Neuronal stem cell (in vitro differentiated cells): ENCODE data around the gene PRPH.

Source experiments
- DNase-seq: peaks from one replicate; pipeline ENCODE4 v3.0.0-alpha.2; 2013; ENCODE audit warnings: low spot score
- H2AFZ ChIP-seq: one replicate; pipeline ENCODE4 v1.6.1; 2013; ENCODE audit warnings: mild to moderate bottlenecking, low read length, inconsistent platforms
- H2AK5ac ChIP-seq: 2 replicates; pipeline ENCODE4 v1.6.1; 2013; ENCODE audit warnings: low read depth, mild to moderate bottlenecking, inconsistent platforms, low read length, moderate library complexity, mixed read lengths
- H2BK120ac ChIP-seq: 2 replicates; pipeline ENCODE4 v1.6.1; 2013; ENCODE audit warnings: low read depth, mild to moderate bottlenecking, inconsistent platforms, low read length, moderate library complexity, mixed read lengths
- H2BK12ac ChIP-seq: one replicate; pipeline ENCODE4 v1.6.1; 2013; ENCODE audit warnings: low read length, inconsistent platforms
- H2BK15ac ChIP-seq: 2 replicates; pipeline ENCODE4 v1.6.1; 2013; ENCODE audit warnings: mild to moderate bottlenecking, low read length, inconsistent platforms, mixed read lengths
- H2BK5ac ChIP-seq: one replicate; pipeline ENCODE4 v1.6.1; 2013; ENCODE audit warnings: inconsistent platforms, mild to moderate bottlenecking, low read length, moderate library complexity
- H3K14ac ChIP-seq: one replicate; pipeline ENCODE4 v1.6.1; 2013; ENCODE audit warnings: low read length, inconsistent platforms
- H3K18ac ChIP-seq: 2 replicates; pipeline ENCODE4 v1.6.1; 2013; ENCODE audit warnings: low read length, inconsistent platforms
- H3K23ac ChIP-seq: 2 replicates; pipeline ENCODE4 v1.6.1; 2013; ENCODE audit warnings: low read depth, mild to moderate bottlenecking, mixed read lengths, low read length, inconsistent platforms; ENCODE audit not compliant: poor library complexity
- H3K27ac ChIP-seq: replicated peaks from 3 replicates; pipeline ENCODE4 v1.5.1; 2013; ENCODE audit warnings: low read length, inconsistent platforms
- H3K27me3 ChIP-seq, 3 experiments: 2 replicates each; pipeline ENCODE4 v1.6.1; 2013; ENCODE audit warnings: low read length in 3 of 3, mild to moderate bottlenecking in 2 of 3, inconsistent platforms in 1 of 3, low read depth in 1 of 3, mixed read lengths in 1 of 3, moderate library complexity in 1 of 3; ENCODE audit not compliant: control insufficient read depth in 3 of 3, insufficient read depth in 3 of 3
- H3K36me3 ChIP-seq, 2 donors: replicated peaks in 1 of 2; 2 replicates each; pipeline ENCODE4 v1.6.1; 2013; ENCODE audit warnings: low read length in 2 of 2; ENCODE audit not compliant: control insufficient read depth in 2 of 2, insufficient read depth in 2 of 2
- H3K4ac ChIP-seq: 2 replicates; pipeline ENCODE4 v1.6.1; 2013; ENCODE audit warnings: inconsistent platforms, mild to moderate bottlenecking, low read length, moderate library complexity
- H3K4me1 ChIP-seq, 2 donors: 1 replicate in 1 of 2; 2 replicates in 1 of 2; pipeline ENCODE4 v1.6.1; 2013; ENCODE audit warnings: low read length in 2 of 2, low read depth in 1 of 2; ENCODE audit not compliant: control insufficient read depth in 2 of 2, insufficient read depth in 1 of 2
- H3K4me2 ChIP-seq: one replicate; pipeline ENCODE4 v1.6.1; 2013; ENCODE audit warnings: mild to moderate bottlenecking, low read length, inconsistent platforms; ENCODE audit not compliant: insufficient read depth, poor library complexity, severe bottlenecking
- H3K4me3 ChIP-seq, 2 donors: 2 replicates each; pipeline ENCODE4 v1.5.1; 2013; ENCODE audit warnings: low read length in 2 of 2, mild to moderate bottlenecking in 2 of 2, inconsistent platforms in 1 of 2, moderate library complexity in 1 of 2
- H3K79me1 ChIP-seq: one replicate; pipeline ENCODE4 v1.6.1; 2013; ENCODE audit warnings: low read depth, mild to moderate bottlenecking, inconsistent platforms, low read length, moderate library complexity
- H3K9ac ChIP-seq: one replicate; pipeline ENCODE4 v1.6.1; 2013; ENCODE audit warnings: mild to moderate bottlenecking, low read depth, low read length, inconsistent platforms; ENCODE audit not compliant: poor library complexity
- H3K9me3 ChIP-seq, 2 donors: replicated peaks in 1 of 2; 2 replicates each; pipeline versions ENCODE3 to v1.6.1; 2013; ENCODE audit warnings: low read length in 2 of 2, mild to moderate bottlenecking in 2 of 2, inconsistent platforms in 1 of 2, low read depth in 1 of 2, mixed read lengths in 1 of 2, moderate library complexity in 1 of 2; ENCODE audit not compliant: control insufficient read depth in 2 of 2, insufficient read depth in 1 of 2
- H4K8ac ChIP-seq: one replicate; pipeline ENCODE4 v1.6.1; 2013; ENCODE audit warnings: low read depth, mild to moderate bottlenecking, inconsistent platforms, low read length, moderate library complexity
- H4K91ac ChIP-seq: one replicate; pipeline ENCODE4 v1.6.1; 2013; ENCODE audit warnings: low read length, low read depth, mild to moderate bottlenecking, inconsistent platforms; ENCODE audit not compliant: poor library complexity
- WGBS, 2 donors: extraction: QIAGEN DNeasy Blood & Tissue Kit; methylation state at CpG; one replicate each; pipeline ENCODE4 v1.1.7; 2013; ENCODE audit warnings: missing lambda C conversion rate in 2 of 2, mixed read lengths in 1 of 2; ENCODE audit not compliant: insufficient read length in 2 of 2, insufficient replicate concordance in 1 of 2; ENCODE audit errors: extremely low coverage in 2 of 2; 5-methylcytosine and 5-hydroxymethylcytosine counted together

The PRPH gene

DNA sequence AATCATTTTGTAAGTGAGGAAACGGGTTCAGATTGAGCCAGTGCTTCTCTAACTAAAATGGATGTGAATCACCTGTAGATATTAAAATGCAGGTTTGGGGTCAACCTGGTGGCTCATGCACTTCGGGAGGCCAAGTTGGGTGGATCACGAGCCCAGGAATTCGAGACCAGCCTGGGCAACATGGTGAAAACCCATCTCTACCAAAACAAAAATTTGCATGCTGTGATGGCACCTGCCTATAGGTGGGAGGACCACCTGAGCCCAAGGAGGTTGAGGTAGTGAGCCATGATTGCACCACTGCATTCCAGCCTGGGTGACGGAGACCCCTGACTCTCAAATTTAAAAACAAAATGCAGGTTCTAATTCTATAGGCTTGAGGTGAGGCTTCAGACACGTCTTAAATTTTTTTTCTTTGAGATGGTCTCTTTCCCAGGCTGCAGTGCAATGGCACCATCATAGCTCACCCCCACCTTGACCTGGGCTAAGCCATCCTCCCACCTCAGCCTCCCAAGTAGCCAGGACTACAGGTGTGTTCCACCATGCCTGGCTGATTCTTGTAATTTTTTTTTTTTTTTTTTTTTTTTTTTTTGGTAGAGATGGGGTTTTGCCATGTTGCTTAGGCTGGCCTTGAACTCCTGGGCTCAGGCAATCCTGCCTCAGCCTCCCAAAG lies 21.1 kb upstream of the PRPH start:
- H2AFZ ChIP-seq = no peak overlapping the region
- no peaks in the 10 kb centered on the region for H3K9me3 ChIP-seq
- H3K79me1 ChIP-seq = no peaks in the 10 kb centered on the region
- H3K18ac ChIP-seq = no peak overlapping the region
- H3K4me3 ChIP-seq = no peak overlapping the region
- WGBS, 2 donors = no CpG with 5 or more reads among the region's 6 CpGs
- H3K4me2 ChIP-seq = no peak overlapping the region
- no peak overlapping the region for H2AK5ac ChIP-seq
- no peak overlapping the region for H4K8ac ChIP-seq
- DNase-seq = no peak
- no peak overlapping the region for H2BK15ac ChIP-seq
- peaks cover 0 to 11% (median 0%) of the 10 kb centered on the region in 3 experiments for H3K27me3 ChIP-seq
- H3K9ac ChIP-seq = no peak overlapping the region
- no peak overlapping the region for H2BK5ac ChIP-seq
- no peak overlapping the region for H3K23ac ChIP-seq
- H3K27ac ChIP-seq = no peak overlapping the region
- no peak overlapping the region for H3K4ac ChIP-seq
- H4K91ac ChIP-seq = no peak overlapping the region
- H3K36me3 ChIP-seq = peaks cover 16 to 31% of the 10 kb centered on the region in 2 donors
- H2BK120ac ChIP-seq = no peak overlapping the region
- no peak overlapping the region for H2BK12ac ChIP-seq
- no peak overlapping the region for H3K14ac ChIP-seq
- peaks cover 4 to 15% of the 10 kb centered on the region in 2 donors for H3K4me1 ChIP-seq

DNA sequence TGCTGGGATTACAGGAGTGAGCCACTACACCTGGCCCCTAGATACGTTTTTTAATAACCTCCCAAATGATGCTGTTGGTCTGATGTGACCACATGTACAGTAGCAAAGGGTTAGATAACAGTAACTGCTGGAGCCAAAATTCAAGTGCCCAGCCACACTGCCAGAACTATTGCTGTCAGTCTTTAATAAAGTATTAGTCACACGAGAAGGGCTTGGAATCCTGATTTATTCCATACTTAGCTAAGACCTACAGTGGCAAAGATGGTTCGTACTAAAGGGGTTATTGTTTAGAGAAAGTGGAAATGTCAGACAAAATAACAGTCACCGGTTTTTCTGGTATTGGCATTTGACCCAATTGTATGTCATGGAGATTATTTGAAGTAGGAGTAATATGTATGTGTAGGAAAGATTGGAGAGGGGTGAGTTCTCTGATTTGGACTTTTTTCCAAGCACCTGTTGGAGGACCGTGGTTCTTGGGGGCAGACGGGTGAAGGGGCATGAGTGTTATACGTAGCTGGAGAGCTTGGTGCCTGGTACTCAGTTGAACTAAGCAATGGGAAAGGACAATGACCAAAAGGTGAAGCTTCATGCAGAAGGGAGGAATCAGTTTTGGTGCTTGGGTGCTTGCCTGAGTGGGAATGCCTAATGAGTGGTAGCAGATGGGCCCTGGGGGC lies 20.4 kb upstream of the PRPH start:
- Histone ChIP-seq H2AK5ac (no peak overlapping the region), H2BK12ac (no peak overlapping the region), H3K27me3 (peaks cover 0 to 11% (median 0%) of the 10 kb centered on the region in 3 experiments), H3K23ac (no peak overlapping the region), H3K36me3 (peaks cover 15 to 28% of the 10 kb centered on the region in 2 donors), H2AFZ (no peak overlapping the region), H3K4me1 (peaks cover under 1 to 14% of the 10 kb centered on the region in 2 donors), H3K4me2 (no peak overlapping the region), H3K9me3 (no peaks in the 10 kb centered on the region), H2BK15ac (no peak overlapping the region), H2BK5ac (no peak overlapping the region), H4K91ac (no peak overlapping the region), H3K27ac (no peak overlapping the region), H3K9ac (no peak overlapping the region), H3K4ac (no peak overlapping the region), H3K4me3 (no peak overlapping the region), H2BK120ac (no peak overlapping the region), H3K79me1 (no peaks in the 10 kb centered on the region), H3K14ac (no peak overlapping the region), H3K18ac (no peak overlapping the region), H4K8ac (no peak overlapping the region)
- no CpG with 5 or more reads among the region's 7 CpGs for WGBS, 2 donors
- DNase-seq = no peak

DNA sequence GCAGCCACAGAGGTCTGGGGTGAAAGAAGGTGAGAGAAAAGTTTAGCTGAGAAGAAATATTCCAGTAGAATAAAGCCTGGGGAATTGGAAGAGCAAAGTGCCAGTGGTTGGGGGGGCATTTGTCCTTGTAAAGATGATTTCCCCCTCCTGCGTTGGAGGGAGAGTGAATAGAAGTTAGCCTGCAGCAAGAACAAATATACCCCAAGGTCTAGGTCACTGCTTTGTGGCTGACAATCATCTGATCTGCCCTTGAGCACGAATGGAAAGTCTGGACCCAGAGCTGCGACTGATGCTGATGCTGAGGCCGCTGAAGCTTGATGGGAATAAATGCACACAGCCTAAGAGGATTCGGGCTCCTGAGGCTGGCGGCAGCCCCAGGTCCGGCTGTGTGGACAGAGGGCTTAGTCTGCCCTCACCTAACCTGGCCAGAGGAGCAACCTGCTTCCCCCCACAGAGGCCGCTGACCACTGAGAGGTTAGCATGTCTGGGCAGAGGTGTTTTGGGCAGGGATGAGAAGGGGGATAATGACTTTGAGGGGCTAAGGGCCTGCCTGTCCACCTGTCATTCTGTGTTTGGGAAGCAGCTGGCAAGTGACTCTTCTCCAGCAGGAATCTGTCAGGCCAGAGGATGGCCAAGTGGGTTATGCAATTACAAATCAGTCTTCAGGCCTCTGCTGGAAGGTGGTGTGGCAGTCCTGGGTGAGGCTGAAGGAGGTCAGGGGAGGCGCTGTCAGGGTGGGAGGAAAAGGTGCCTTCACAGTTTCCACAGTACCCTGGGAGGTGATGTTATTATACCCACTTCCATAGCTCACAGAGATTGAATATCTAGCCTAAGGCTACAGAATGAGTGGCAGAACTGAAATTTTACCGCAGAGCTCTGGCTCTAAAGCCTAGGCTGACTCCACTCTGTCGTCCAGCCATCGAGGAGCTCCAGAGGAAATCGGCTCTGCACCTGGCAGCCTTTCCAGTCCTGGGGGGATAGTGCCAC lies 18.4 kb upstream of the PRPH start:
- Histone ChIP-seq H4K8ac (no peak overlapping the region), H2AK5ac (peak overlapping the region; percentile 73), H3K4ac (no peak overlapping the region), H3K23ac (peak overlapping the region; percentile 49), H3K4me2 (no peak overlapping the region), H2BK15ac (no peak overlapping the region), H4K91ac (no peak overlapping the region), H2BK12ac (no peak overlapping the region), H3K4me1 (peaks cover 5 to 18% of the 10 kb centered on the region in 2 donors), H2AFZ (no peak overlapping the region), H2BK120ac (no peak overlapping the region), H3K36me3 (peaks cover 5 to 11% of the 10 kb centered on the region in 2 donors), H3K14ac (no peak overlapping the region), H3K4me3 (no peak overlapping the region), H2BK5ac (no peak overlapping the region), H3K9me3 (no peaks in the 10 kb centered on the region), H3K27me3 (peaks cover 0 to 11% (median 0%) of the 10 kb centered on the region in 3 experiments), H3K27ac (no peak overlapping the region), H3K79me1 (no peaks in the 10 kb centered on the region), H3K9ac (no peak overlapping the region), H3K18ac (no peak overlapping the region)
- DNase-seq = no peak
- WGBS, 2 donors = no CpG with 5 or more reads among the region's 13 CpGs
